ENCODE measurements around the gene TBCC.
"Not testable (repeated sequence)": the region's sequence is repeated elsewhere in the genome, so short reads cannot be mapped to it uniquely, and the experiment has no call there.

TBCC gene

DNA sequence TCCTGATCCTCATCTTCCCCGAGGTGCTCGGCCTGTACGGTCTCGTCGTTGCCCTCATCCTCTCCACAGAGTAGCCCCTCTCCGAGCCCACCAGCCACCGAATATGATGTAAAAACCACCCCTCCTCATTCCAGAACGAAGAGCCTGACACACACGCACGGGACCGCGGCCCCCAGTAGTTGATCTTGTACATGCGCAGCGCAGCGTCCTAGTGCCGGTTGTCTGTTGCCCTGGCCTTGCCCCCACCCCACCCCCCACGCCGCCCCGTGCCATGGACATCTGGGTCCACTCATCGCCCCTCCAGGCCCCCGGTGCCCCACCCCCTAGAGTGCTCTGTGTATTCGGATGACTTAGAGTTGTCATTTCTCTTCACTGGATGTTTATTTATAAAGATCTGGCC is 18.3 kb downstream of the TBCC start:
- no peak for DNase-seq

DNA sequence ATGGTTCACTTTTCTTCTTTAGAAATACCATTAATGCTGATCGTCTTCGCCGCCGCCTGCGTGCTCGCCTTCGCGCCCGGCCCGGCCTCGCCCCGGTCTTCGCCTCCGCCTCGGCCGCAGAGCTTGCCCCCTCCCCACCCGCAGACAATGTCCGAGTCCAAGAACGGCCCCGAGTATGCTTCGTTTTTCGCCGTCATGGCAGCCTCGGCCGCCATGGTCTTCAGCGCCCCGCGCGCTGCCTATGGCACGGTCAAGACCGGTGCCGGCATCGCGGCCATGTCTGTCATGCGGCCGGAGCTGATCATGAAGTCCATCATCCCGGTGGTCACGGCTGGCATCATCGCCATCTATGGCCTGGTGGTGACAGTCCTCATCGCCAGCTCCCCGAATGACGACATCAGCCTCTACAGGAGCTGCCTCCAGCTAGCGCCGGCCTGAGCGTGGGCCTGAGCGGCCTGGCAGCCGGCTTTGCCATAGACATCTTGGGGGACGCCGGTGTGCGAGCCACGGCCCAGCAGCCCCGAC is 18.8 kb downstream of the TBCC start:
- peak; percentile 44 for DNase-seq

GRCh38 chr6:42726485-42727086 is 19.3 kb downstream of the TBCC start:
- peak; percentile 81 for DNase-seq

DNA sequence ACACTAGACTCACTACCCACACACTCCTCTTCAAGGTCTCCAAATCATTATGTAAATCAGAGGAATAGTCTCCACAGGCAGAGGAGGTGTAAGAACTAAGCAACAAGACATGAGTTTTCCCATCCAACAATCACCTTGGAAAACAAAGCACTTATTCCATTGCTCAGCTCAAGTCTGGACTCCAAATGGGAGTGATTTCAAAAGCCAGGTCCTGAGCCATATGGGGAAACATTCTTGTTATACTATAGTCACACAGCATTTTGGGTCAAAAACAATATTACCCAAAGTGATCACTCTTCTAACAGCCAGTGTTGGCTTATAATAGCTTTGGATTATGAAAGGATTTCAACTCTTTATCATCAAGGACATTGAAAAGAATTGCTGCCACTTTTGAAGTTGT is 19.9 kb downstream of the TBCC start:
- no peak for DNase-seq

GRCh38 chr6:42724825-42725224 is 21.1 kb downstream of the TBCC start:
- no peak for DNase-seq

DNA sequence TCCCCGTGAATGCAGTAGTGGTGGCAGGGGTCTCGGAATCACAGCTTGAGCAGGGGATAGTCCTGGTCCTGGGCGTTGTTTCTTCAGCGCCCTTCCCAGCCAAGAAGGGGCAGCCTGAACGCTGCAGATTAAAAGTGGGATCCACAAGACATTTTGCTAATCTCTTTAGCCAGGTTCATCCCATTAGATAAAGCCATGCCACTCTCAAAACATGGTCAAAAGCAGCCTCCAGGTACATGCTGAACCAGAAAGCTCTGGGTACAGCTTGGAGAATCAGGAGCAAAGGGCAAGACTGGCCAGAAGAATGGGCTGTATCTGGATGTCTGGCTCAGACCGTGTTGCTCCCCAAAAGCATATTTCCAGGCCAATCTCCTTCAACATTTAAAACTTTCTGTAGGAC is 23.4 kb downstream of the TBCC start, which contains the start of gene PRPH2:
Gene PRPH2 (minus strand): TSS at position 101 of the 400 bp plus-strand sequence. CDS start 263 bp downstream, outside the sequence.
- DNase-seq = no peak

- DNase-seq = no peak
These were observed 25.2 kb downstream of the TBCC start for GRCh38 chr6:42720739-42721138.

DNA sequence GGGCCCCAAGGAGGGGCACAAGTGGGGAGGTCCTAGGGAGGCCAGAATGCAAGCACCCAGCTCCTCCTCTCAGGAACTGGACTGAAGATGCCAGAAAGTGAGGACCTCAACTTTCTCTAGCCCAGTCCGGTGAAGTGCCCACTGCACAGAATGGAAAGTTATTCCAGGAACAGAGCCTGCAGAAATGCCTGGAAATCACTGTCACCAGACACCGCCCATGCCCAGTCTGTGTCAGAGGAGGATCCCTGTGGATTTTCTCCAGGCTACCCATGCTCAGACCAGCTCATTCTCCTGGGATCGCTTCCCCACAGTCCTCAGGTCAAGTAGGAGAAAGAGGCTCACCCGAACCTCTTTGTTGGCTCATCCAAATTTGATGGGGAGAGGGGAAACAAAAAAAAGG is 30.0 kb downstream of the TBCC start:
- no peak for DNase-seq

DNA sequence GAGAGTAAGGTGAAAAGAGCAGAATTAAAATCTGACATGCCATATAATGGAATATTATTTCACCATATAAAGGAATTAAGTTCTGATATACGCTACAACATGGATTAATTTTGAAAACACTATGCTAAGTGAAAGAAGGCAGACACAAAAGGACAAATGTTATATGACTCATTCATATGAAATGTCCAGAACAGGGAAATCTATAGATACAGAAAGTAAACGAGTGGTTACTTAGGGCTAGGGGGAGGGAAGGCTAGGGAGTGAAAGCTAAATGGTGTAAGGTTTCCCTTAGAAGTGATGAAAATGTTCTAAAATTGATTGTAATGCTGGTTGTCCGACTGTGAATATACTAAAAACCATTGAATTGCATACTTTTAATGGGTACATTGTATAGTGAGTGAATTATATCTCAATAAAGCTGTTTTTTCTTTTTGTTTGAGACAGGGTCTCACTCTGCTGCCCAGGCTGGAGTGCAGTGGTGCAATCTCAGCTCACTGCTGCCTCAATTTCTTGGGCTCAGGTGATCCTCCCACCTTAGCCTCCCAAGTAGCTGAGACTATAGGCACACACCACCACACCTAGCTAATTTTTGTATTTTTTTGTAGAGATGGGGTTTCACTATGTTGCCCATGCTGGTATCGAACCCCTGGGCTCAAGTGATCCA is 31.7 kb downstream of the TBCC start:
- no peak for DNase-seq

GRCh38 chr6:42711930-42712329 is 34.0 kb downstream of the TBCC start:
- no peak for DNase-seq

DNA sequence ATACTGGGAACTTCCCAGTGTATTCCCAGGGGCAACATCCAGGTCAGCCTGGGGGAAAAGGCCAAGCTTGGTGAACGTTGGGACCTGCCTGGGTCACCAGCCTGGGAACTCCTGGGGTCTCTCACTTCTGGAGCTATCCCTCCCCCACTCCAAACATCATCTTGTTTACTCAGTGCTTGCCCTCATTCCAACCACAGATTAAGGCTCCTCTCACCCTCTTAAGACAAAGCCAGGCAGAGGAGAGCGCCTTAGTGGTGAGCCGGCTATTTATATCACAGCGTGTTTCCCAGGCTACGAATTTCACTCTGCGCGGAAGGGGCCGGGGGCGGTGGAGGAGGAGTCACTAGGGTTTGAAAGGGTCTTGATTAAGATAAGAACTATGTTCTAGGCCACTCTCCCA is 35.6 kb downstream of the TBCC start:
- DNase-seq = no peak

GRCh38 chr6:42709871-42710270 is 36.0 kb downstream of the TBCC start:
- no peak for DNase-seq

GRCh38 chr6:42708096-42708495 is 37.8 kb downstream of the TBCC start:
- no peak for DNase-seq

DNA sequence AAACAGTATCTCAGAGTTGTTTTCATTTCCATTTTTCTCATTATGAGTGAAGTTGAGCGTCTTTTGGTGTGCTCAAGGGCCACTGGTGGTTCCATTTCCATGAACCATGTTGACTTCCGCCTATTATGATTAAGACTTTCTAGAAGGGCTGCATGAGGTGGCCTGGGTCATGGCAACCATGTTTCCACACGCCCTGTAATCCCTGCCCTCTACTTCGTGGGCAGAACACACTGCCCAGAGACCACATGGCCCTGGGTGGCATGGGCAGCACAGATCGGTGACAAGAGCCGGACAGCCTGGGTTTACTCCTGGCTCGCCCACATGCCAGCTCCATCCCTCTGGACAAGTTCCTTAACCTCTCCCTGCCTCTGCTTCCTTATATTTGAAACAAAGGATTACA is 38.3 kb downstream of the TBCC start:
- DNase-seq = no peak

GRCh38 chr6:42704937-42705374 is 40.9 kb downstream of the TBCC start:
- no peak for DNase-seq

DNA sequence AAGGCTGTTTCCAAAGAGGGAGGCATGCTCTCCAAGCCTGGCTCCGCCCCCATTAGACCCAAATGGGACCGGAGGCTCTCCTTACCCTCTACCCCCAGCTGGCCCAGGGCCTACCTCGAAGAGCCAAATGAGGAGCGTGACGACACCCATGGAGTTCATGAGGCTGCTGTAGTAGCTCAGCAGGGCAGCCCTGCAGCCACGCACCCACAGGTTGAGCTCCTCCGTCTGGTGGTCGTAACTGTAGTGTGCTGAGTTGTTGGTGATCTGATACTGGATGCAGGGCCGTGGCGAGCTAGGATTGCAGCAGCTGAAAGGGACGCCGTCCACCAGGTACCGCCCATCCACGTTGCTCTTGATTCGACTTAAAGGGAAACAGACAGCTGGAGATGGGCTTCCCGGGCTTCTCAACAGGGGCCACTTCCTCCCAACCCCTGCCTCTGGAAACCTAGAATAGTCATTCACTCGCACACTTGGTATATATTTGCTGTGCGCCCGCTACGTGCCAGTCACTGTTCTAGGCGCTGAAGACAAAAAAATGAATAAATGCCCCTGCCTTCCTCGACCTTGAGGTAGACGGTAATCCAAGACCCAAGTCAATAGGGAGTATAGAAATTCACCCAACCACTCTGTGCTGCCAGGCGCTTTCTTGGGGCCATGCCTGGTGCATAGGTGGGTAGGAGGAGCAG is 41.5 kb downstream of the TBCC start:
- no peak for DNase-seq

- not testable (repeated sequence) for DNase-seq
These were observed 43.1 kb downstream of the TBCC start for GRCh38 chr6:42702786-42703185.

- no peak for DNase-seq
These were observed 43.7 kb downstream of the TBCC start for GRCh38 chr6:42702200-42702599.

DNA sequence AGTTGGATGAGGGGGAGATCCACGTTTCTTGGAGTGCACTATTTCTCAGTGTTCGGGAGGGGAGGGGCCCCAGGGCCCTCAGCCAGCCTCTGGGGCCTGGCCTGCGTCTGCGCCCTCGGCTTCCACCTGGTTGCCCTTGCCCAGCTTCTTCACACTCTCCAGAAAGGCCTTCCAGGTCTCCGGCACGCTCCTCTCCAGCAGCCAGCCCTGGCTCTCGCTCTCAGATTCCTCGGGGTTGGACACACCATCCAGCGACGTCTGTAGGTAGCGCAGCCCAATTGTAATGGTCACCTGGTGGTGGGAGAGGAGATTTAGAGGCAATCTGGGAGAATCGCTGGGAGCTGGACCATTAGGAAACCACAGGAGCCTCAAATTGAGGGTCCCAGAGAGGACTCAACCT is 47.7 kb downstream of the TBCC start:
- no peak for DNase-seq

- no peak for DNase-seq
These were observed 48.6 kb downstream of the TBCC start for GRCh38 chr6:42697268-42697655.

GRCh38 chr6:42696526-42697267 is 49.2 kb downstream of the TBCC start:
- no peak for DNase-seq

DNA sequence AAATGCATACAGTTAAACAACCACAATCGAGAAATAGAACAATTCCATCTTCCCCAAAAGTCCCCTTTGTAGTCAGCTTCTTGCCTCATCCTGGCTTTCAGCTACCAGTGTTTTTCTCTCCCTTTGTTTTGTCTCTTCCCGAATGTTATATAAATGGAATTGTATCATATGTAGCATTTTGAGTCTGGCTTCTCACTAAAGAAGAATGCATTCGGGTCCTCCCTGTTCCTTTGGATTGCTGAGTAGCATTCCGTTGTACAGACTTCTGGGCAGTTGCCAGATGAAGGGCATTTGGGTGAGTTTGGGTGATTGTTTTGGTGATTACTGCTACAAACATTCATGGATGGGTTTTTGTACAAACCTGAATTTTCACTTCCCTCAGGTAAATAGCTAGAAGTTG is 51.3 kb downstream of the TBCC start:
- DNase-seq = no peak
